ENCODE measurements around the gene TP53BP2.
"Not testable (repeated sequence)": the region's sequence is repeated elsewhere in the genome, so short reads cannot be mapped to it uniquely, and the experiment has no call there.

The TP53BP2 gene

DNA sequence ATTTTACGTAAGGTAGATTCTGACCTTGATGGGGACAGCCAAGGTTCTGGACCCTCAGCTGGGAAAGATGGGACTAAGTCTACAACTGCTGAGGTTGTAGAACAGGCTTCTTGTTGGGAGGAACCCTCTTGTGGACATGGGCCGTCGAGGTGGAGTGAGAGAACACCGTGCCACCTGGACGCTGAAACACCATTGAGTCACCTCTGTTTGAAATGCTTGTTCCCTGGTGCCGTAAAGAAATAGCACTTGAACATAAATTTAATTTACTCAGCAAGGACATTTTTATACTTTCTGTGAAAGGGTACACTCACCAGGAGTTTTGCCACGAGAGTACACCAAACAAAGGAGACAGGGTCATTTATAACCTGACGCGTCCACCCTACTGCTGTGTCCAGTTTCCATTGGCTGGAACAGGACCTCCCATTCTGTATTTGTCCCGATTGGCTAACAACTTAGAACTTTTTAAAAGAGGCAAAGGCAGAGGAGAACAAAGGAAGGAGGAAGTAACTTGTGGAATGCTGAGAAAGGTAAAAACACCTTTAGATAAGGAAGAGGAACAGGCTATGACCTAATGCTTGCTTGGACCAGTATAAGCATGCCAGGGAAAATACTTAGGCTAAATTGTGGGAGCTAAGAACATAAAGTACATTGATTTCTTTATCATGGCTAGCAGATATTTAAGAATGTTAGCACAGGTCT, 105.6 kb downstream of the TP53BP2 start:
- DNase-seq, result not testable (repeated sequence)

DNA sequence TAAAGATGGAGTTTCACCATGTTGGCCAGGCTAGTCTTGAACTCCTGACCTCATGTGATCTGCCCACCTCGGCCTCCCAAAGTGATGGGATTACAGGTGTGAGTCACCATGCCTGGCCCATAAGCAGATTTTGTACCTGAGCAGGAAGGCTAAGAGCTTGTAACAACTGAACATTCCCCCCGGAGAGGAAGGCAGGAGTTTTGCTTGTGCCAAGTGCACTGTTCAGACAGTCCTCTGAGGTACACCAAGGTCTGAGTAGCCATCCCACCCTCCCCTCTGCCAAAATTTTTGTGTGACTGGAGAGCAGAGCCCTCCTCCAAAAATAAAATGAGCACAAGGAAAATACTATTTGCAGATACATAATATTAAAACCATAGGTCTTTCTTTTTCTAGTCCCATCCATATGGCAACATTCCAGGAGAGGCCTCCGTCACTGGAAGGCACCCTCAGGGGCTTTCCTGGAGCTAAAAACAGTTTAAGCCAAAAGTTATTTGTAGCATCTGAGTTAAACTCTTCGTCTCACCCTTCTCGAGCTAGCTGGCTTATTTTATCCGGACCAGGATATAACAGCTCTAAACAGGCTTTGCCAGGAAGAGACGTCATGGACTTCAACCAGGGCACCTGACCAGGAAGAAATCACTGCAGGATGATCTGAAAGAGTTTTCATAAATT, 106.2 kb downstream of the TP53BP2 start:
- DNase-seq, result no peak

GRCh38 chr1:223738465-223739365, 107.0 kb downstream of the TP53BP2 start:
- no peak for DNase-seq

DNA sequence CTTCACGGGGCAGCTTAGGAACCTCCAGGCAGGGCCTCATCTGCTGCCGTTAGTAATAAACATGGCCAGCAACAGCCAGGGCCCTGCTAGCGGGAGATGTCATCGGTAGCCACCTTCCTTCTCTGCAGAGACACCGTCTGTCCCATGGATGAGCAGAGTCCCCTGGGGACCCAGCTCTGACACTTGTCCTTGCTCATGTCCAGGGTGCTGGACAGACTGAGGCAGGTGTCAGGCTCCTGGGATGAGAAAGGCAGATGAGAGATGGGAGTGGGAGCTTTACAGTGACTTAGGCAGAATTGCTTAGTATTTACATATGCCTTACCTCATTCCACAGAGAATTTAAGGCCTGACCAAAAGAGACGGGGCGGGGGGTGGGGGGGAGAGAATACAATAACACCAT, 108.4 kb downstream of the TP53BP2 start:
- DNase-seq, result no peak

DNA sequence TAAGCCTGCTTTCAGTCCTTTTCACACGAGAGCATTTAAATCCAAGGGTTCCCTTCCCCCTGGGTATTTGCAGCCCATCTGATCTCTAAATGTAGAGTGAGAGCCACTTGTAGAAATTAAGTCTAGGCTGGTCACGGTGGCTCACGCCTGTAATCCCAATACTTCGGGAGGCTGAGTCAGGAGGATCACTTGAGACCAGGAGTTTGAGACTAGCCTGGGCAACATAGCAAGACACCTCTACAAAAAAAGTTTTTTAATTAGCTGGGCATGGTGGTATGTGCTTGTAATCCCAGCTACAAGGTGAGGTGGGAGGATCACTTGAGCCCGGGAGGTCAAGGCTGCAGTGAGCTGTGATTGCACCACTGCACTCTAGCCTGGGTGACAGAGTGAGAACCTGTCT, 109.1 kb downstream of the TP53BP2 start:
- not testable (repeated sequence) for DNase-seq

DNA sequence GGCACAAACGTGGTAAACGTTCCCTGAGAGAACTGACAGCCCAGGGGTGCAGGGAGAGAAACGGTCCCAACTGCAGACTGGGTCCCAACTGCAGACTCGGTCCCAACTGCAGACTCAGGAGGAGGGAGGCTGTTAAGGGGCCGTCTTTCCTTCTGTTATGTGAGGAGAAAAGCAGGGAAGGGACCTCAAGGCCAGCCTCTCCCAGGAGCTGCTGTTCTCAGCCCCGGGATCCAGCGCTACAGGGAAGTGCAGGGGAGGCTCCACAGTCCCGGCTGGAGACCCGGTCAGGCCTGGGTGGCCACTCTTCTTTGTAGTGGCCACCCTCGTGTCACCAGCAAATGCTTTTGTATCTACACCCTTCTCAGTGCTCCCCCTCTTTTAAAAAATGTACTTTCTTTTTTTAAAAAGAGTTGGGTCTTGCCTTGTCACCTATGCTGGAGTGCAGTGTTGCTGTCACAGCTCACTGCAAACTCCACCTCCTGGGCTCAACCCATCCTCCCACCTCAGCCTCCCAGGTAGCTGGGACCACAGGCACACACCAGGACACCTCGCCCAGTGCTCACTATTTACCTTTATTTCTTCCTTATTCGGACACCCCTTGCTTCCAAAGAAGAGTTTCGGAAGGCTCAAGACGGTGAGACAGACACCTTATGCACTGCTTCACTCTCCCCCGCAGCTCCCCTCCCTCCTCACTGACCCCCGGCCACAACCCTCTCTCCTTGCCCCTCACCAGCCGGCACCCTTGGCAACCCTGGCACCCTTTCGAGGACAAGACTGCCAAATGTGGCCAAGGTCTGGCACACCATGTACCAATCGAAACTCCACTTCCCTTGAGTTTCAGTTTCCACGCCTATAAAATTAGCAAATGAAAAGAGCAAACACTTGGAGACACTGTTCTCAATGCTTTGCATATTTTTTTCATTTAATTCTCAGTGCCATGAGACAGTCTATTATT, 111.6 kb downstream of the TP53BP2 start:
- no peak for DNase-seq

- peak; percentile 32 for DNase-seq
Observed at GRCh38 chr1:223732993-223733798, 112.6 kb downstream of the TP53BP2 start.

DNA sequence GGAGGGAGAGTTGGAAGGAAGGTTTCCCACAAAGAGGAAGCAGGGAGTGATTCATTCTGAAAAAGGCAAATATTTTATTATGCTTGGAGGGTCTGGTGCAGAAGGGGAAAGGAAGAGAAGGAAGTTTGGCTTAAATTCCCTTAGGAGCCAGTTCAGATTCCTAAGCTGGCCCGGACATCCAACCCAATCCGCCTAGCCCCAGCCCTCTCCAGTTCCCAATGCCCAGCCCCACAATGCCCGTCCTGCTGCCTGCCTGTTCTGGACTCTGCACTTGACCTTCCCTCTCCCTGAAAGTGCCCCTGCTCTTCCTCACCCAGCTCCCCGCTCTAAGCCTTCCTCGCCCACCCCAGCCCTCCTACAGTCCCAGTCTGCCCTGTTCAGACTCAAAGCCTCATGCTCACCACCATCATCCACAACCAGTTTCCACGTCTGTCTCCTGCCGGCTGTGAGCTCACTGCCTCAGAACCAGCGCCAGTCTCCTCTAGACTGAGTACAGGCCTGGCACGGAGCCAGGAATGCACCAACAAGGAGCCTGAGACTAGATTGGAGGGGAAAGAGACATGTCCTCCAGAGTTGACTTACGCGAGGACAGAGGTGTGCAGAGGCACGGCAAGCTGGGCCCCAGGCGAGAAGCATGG, 114.5 kb downstream of the TP53BP2 start:
- peak; percentile 61 for DNase-seq

GRCh38 chr1:223730479-223731132, 115.1 kb downstream of the TP53BP2 start:
- DNase-seq, result no peak

DNA sequence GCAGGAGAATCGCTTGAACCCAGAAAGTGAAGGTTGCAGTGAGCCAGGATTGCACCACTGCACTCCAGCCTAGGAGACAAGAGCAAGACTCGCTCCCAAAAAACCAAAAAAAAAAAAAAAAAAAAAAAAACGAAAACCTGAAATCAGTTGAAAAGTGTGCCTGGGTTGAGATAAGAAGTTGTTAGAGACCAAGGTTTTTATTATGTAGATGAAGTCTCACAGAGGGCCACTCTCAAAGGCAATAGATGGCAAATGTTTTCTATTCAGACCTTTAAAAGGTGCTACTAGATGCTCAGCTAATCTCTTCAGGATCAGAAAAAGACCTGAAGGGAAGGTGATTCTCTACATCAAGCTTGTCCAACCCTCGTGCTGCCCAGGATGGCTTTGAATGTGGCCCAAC, 115.8 kb downstream of the TP53BP2 start:
- DNase-seq, result no peak
